HG02678 (cell line): ENCODE results near the gene MMP24.
A peak's percentile ranks its signal among the peaks of the same experiment; 100 is the strongest.

Source experiments
- ATAC-seq: cut with Tn5 transposase; IDR thresholded peaks from one replicate; pipeline ENCODE4 v1.9.1; 2021; ENCODE audit warnings: mild to moderate bottlenecking, moderate library complexity; ENCODE audit not compliant: unreplicated experiment

MMP24 gene

DNA sequence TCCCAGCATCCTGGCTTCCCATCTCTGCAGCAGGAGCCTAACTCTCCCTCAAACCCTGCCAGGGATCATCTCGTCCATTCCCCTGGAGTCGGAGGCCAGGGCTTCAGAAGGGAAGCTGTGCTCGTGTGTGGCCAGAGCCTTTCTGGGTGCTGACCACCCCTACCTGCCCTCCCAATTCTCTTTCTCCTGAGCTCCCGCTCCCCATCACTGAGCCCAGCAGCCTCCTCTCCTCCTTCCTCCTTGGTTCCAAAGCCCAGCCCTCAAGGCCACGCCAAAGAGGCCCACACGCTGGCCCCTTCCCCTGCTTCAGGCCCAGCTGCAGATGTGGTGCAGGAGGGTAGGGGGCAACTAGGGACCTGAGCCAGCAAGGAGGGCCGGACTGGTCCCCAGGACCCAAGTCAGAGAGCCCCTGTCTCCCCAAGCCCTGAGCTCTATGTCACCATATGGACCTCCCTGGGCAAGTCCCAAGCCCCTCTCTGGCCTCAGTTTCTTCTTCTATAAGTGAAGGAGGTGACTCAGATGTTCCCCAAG is 64.5 kb downstream of the MMP24 start:
- no peak for ATAC-seq

DNA sequence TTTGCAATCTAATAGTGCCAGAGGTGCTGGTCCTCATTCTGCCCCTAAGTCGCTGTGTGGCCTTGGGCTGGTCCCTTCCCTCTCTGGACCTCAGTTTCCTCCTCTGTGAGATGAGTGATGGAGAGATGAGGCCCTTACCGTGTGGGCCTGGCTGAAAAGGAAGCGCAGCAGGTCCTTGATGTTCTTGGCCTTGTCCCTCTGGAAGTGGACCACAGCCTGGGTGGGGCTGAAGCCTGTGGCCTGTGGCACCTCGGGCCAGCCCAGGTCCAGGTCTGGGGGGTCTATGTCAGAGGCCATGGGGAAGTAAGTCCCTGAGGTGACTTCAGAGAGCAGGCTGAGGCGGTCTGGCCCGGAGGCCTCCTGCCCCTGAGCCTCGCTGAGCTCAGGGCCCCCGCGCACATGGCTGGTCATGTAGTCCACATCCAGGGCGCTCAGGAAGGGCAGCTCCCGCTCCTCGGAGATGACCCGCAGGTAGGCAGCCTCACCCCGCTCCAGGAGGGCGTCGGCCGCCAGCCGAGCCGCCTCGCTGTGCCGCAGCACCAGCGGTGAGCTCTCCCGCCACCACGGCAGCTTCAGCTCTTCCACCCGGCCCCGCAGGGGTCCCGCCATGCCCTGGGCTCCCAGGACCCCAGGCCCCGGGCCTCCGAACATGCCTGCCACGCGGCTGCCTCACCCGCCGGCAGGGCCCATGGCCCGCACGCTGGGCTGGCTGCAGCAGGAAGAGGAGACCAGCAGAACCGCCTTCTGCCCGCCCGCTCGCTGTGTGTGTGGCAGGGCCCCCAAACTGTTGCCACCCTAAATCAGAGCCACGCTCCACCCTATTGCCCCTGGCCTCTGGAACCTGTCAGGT is 65.4 kb downstream of the MMP24 start, which contains the start of gene FAM83C:
Gene FAM83C (minus strand): TSS at position 772 of the 850 bp plus-strand sequence. CDS start 121 bp downstream, at position 651.
- ATAC-seq = no peak

DNA sequence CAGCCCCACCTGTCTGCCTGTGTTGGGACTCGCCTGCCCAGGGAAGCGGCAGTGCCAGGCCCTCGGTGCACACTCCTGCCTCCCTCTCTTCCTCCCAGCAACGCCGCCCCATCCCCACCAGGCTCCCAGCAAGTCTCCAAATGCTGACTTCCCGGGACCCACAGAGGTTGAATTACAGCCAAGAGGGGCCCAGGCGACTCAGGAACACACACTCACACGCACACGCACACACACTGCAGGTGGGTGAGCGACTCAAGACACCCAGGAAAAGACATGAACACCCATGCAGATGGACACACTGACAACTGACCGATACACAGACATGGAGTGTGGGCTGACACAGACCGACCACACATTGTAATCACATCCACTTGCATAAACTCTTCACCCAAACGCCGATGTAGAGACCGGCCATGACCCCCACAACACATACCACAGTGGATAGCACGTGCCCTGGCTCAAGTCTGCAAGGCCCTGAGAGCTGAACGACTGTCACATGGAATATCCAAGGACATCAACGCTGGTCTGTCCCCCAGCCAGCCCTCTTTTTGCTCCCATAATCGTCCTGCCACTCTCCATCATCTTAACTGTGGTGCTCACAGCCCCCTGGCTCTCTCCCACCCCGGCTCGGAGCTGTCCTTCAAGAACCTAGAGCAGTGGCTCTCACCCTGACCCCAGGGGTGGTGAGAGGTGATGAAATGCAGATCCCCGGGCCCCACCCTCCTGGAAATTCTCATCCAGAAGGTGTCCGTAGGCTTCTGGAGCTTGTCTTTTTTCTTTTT is 66.2 kb downstream of the MMP24 start:
- ATAC-seq = no peak

DNA sequence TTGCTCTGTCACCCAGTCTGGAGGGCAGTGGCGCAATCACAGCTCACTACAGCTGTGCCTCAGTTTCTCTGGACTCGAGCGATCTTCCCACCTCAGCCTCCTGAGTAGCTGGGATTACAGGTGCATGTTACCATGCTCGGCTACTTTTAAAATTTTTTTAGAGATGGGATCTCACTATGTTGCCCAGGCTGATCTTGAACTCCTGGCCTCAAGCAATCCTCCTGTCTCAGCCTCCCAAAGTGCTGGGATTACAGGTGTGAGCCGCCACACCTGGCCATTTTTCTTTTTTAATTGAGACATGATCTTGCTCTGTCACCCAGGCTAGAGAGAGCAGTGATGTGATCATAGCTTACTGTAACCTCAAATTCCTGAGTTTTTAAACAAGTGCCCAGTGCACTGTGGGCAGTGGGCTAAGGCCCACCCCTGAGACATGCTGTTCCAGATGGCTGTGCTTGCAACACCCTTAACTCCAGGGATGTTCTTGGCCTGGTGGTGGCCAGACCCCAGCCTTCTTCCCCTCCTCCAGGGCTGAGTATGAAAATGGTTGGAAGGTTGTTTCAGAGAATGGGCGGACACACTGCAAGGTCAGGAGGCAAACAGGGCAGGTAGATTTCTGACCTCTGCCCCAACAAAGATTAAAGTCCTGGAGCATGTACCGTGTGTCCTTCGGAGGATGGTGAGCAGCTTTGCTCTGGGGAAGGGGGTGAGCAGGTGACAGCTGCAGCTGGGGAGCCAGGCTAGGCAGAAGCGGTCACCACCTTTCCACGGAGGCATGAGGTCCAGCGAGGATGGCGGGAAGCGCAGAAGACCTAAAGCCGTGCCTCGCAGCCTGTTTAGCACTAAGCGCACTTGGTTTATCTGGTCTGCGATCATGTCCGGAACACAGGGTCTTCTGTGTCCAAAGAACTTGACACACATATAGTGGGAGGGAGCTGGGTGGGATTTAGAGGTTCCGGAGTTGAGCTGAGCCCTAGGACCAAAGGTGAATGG is 67.1 kb downstream of the MMP24 start:
- no peak for ATAC-seq

DNA sequence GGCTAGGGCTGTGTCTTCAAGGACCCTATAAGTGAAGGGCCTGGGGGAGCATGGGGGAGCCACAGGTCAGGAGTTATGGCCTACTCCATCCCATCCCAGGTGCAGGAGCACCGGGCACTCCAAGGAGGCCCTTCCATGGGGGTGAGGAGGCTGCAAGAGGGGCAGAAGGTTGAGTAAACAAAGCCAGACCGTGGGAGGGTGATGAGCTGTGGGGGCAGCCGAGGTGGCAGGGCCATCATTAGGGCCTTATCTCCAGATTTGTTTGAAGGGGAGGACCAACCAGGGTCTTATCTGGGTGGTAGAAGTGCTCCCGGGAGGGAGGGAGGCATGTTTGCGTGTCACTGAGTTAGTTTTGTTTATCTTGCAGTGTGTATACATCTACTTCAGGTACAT is 67.8 kb downstream of the MMP24 start:
- ATAC-seq = no peak

DNA sequence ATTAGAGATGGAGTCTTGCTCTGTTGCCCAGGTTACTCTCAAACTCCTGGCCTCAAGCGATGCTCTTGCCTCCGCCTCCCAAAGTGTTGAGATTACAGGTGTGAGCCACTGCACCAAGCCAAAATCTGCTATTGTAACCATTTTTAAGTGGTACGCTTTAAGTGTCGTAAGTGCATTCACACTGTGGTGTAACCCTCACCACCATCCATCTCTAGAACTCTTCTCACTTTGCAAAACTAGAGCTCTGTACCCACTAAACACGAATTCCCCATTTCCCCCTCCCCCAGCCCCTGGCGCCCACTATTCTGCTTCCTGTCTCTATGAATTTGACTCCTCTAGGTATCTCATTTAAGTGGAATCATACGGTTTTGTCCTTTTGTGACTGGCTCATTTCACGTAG is 68.6 kb downstream of the MMP24 start:
- ATAC-seq = no peak

DNA sequence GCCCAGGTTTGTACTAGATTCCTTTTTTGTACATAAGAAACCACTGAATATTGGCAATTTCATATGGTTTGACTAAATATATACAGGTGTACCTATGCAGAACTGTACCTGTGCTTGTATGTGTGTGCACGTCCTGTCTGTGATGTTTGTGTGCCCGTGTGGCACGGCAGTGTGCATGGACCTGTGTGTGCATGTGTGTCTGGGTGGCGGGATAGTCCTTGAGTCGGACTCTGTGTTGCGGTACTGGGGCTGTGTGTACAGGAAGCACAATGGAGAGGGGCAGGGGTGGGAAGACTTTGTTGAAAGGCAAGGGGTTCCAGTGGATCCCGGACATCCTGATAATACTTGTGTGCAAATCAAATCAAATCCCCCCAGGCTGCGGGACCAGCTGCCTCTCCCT is 69.2 kb downstream of the MMP24 start:
- no peak for ATAC-seq

DNA sequence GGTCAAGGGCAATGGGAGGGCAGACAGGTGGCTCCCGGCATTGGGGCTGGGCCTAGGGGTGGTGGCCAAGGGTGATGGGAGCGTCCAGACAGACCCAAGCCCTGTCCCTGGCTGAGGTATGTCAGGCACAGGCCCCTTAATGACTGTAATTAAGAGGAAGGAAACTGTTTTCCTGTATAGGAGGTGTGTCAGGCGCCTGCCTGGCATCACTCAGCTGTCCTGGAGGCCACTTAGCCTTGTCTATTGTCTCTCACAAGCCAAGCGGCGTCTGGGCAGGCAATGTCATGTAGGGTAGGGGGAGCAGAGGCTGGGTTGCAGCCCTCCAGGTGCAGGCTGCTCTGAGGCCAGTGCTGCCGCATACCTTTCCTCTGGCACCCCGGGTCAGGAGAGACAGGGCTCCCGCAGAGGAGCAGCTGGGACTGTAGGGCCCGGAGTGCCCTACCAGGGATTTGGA is 69.6 kb downstream of the MMP24 start:
- ATAC-seq = no peak

DNA sequence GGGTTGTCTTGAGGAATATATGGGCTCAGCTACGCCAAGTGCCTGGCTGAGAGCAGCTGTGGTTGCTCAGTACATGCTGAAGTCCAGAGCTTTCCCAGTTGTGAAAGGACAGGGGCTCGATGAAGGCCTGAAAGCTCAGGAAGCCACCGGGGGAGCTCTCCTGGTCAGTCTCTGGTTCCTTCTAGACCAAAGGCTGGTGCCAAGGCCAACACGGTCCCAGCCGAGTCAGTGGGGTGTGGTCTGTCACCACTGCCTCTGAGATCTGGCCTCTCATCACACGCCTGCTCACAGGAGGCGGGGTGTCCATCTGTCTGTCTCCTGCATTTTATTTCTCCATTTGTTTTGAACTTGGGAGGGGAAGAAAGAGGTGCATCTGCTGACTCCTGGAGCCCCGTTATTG is 70.7 kb downstream of the MMP24 start:
- ATAC-seq = no peak

DNA sequence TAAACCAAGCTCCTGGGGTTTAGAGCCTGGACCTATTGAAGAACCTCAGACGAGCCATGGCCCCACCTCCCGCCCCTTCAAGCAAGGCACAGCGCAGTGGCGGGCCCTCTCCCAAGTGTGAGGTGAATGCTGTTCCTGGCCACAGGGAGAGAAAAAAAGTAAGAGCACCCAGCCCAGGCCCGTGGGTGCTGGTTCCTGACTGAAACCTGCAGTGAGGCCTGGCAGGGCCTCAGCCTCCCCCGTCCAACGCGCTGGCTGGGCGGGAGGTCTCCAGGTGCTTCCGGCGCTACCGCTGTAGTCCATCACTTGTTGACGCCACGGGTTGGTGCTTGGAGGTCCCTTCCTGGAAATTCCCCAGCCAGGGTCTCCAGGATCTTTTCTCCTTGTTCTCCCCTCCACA is 71.2 kb downstream of the MMP24 start:
- no peak for ATAC-seq

DNA sequence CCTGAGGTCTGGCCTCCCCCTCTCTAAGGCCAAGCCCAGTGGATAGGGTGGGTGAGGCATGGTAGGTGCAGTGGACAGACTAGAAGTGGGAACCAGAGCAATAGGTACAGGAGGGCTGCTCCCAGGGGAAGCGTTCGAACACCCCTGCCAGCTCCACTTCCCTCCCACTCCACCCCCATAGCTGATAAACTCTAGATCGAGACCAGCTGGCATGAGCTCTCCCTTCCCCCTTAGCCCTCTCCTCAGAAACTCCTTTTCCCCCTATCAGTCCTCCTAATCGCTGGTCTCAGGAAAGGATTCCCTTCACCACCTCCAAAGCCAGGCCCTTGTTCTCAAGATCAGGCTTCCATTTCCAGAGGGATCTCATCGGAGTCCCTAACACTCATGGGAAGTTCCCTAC is 71.8 kb downstream of the MMP24 start:
- ATAC-seq = no peak

DNA sequence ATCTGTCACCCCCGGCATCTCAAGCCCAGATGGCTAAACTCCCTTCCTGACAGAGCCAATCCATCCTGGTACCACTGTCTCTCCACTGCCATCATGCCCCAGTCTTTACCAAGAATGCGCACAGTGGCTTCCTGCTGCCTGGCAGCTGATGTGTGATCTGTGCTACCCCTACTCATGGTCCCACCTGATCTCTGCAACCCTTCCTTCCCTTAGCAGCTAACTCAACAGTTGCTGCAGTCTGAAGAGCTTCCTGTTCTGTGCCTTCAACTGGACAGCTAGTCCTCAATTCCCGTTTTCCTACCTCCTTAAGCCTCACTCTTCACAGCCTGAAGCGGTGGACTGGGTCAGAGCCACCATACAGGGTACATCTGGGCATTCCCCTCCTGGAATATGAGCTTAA is 73.3 kb downstream of the MMP24 start:
- no peak for ATAC-seq

DNA sequence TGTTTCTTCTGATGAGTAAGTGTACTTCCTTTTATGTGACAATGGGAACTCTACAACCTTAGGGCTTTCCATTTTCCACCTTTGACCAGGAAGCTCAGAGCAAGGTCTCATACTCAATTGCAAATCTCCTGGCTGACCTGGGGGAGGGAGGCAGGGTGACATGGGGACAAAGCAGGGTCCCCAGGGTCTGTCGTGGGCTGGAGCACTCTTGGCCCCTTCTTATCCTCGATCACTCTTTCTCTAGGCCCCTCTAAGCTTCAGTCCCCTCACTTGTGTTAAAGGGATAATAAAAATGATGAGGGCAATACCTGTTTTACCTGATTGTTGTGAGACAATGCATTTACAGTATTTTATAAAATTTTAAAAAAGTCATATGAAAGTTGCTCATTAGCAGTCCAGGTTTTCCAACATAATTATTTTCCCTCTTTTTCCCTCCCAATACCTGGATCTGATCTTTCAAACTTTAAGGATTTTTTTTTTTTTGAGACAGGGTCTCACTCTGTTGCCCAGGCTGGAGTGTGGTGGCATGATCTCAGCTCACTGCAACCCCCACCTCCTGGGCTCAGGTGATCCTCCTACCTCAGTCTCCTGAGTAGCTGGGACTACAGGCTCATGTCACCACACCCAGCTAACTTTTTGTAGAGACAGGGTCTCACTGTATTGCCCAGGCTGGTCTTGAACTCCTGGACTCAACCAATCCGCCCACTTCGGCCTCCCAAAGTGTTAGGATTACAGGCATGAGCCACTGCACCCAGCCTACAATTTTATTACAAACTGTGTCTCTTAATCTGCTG is 74.2 kb downstream of the MMP24 start:
- no peak for ATAC-seq

DNA sequence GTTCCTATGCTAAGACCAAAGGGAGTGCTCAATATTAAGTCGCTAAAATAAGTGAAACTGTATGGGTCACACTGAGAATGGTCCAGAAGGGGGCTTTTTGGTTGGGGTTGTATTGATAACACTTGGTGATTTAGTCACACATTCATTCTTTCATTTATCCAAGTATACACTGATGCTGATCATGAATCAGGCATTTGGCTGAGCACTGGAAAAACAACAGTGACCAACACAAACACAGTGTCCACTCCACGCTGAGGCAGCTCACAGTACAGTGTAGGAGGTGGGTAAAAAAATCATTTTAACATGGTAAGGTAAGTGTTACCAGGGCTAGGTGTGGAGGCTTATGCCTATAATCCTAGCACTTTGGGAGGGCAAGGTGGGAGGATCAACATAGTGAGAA is 74.9 kb downstream of the MMP24 start:
- no peak for ATAC-seq

DNA sequence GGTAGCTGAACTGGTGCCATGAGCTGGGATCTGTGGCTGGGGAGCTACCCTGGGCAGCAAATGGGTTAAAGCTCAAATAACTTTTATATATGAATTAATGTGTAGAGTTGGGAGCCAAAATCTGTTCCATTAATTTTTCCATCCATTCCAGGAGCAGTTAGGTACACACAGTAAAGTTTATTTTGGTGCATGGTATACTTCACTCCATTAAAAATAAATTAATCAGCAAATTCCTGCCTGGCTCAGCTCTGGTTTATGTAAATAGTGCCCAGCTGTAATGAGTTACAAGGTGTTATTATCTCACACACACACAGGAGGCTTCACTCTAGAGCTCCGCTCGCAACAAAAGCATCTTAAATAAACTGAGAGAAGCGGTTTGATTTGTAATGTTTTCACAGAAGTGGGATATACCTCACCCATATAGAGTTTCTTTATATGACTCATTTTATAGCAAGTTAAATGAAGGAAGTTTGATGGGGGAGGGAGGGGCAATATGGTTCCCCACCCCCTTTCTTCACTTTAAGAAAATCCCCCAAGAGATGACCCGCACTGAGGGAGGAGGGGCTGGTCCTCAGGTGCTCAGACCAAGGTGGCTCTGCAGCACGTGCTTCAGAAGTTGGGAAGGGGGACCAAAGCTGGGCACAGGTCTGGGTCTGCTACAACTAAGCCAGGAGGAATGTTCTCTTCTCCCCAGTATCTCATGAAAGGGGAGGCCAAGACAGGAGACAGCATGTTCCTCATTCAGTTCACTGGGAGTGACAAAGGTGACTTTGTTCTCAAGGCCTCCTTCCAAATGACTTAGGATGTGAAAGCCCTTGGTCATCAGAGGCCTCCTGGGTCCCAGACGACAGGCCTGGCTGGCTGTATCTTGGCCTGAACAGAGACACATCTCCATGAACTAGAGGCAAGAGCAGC is 76.2 kb downstream of the MMP24 start:
- ATAC-seq = no peak

DNA sequence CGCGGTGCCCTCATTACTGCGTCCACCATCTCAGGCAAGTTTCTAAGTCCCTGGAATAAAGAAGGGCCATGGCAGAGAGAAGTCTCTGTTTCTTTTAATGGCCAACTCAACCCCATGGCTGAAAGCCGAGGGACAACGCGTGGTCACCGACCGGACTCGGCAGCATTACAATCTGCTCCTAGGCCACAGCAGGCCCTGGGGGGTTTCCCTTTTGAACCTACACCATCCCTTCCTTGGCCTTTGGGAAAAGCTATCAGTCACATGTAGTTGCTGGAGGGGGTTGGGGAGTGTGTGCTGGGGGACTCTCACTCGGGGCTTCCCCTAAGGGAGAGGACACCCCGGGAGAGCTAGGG is 76.9 kb downstream of the MMP24 start:
- ATAC-seq = no peak

DNA sequence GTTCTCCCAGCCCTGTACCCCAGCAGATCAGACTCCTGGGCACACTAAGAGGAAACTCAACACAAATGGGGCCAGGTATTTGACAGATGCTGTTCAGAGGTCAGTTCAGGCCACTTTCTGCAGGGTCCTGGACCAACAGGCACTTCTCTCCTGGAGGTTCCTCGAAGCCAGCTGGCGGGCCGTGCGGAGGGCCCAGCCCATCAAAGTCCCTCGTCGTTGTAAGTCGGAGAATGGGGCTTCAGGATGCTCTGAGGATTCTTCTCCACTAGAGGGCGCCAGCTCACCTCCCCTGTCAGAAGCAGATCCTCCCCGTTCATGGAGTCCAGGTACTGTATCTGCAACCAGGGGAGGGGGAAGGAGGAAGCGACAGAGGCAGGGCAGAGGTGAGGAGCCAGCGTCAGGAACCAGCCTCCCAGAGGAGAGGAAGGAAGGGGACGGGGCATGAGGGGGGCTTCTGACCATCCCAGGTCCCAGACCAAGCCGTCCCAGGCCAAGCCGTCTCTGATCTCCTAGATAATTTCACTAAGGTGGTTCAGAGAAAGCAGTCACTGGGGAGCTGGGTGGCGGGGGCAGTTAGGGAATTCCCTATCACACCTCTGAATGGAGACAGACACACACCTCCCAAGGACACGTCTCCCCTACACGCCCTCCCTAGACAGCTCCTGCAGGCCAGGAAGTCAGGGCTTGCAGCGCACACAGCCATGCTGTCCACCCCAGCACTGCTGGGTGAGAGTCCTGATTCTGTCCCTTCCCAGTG is 77.4 kb downstream of the MMP24 start:
- peak; percentile 50 for ATAC-seq

DNA sequence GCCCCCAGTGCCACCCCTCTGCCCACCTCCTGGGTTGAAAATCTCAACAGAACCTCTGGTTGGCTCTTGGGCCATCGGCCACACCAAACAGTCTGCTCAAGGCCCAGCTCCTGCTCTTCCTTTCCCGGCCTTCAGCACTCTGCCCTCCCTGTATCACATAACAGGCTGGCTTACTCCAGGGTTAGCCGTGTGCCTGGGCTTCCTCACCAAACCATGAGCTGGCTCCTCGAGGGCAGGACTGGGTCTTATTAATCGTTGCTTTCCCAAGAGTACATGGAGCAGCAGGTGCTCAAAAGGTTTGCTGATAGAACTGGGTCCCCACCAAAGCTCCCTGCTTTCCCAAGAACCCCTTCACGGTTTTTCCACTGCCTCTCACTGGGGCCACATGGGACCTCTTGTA is 78.5 kb downstream of the MMP24 start:
- ATAC-seq = no peak
